ENCODE measurements around the gene LEFTY2. TPM values are rescaled to one million over a fixed set of nuclear protein-coding genes. Genes with fewer than 3 reads are reported as not detected.

The LEFTY2 gene
- polyA plus RNA-seq, 1 donor from 2014 or later, result not detected

- peak within 1 kb of the TSS; percentile 84 for H3K27ac ChIP-seq (ENCODE audit: low read length)
- H2AFZ ChIP-seq (ENCODE audit: low read depth, low read length), result peak within 1 kb of the TSS; percentile 91
- H4K20me1 ChIP-seq (ENCODE audit: insufficient read depth), result no peaks in the 10 kb centered on the region
- peak within 1 kb of the TSS; percentile 91 for H3K9ac ChIP-seq (ENCODE audit: low read length)
- H3K79me2 ChIP-seq (replicated peaks; ENCODE audit: insufficient read depth, low read length), result peaks cover 6% of the 10 kb centered on the region
- no peaks in the 10 kb centered on the region for H3K9me3 ChIP-seq (ENCODE audit: low read length)
- peak within 1 kb of the TSS; percentile 87 for H3K4me3 ChIP-seq (ENCODE audit: low read length)
- H3K4me2 ChIP-seq (ENCODE audit: low read length), result peak within 1 kb of the TSS; percentile 88
- H3K27me3 ChIP-seq (ENCODE audit: insufficient read depth, low read depth, low read length), result no peaks in the 10 kb centered on the region
- no peaks in the 10 kb centered on the region for H3F3A ChIP-seq (ENCODE audit: insufficient read depth, low read length, poor library complexity, severe bottlenecking)
- TF ChIP-seq, protein P1, sequence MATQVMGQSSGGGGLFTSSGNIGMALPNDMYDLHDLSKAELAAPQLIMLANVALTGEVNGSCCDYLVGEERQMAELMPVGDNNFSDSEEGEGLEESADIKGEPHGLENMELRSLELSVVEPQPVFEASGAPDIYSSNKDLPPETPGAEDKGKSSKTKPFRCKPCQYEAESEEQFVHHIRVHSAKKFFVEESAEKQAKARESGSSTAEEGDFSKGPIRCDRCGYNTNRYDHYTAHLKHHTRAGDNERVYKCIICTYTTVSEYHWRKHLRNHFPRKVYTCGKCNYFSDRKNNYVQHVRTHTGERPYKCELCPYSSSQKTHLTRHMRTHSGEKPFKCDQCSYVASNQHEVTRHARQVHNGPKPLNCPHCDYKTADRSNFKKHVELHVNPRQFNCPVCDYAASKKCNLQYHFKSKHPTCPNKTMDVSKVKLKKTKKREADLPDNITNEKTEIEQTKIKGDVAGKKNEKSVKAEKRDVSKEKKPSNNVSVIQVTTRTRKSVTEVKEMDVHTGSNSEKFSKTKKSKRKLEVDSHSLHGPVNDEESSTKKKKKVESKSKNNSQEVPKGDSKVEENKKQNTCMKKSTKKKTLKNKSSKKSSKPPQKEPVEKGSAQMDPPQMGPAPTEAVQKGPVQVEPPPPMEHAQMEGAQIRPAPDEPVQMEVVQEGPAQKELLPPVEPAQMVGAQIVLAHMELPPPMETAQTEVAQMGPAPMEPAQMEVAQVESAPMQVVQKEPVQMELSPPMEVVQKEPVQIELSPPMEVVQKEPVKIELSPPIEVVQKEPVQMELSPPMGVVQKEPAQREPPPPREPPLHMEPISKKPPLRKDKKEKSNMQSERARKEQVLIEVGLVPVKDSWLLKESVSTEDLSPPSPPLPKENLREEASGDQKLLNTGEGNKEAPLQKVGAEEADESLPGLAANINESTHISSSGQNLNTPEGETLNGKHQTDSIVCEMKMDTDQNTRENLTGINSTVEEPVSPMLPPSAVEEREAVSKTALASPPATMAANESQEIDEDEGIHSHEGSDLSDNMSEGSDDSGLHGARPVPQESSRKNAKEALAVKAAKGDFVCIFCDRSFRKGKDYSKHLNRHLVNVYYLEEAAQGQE (IDR thresholded peaks at IDR 0.05; ENCODE audit: borderline replicate concordance), result peak; percentile 82
- TF ChIP-seq RAD21 (conservative IDR thresholded peaks at IDR 0.05) (peak; percentile 50), MXI1 (conservative IDR thresholded peaks at IDR 0.05; ENCODE audit: poor library complexity, severe bottlenecking) (peak; percentile 92), CTCF (IDR thresholded peaks at IDR 0.05; ENCODE audit: poor library complexity, severe bottlenecking) (peak; percentile 30), EZH2 (IDR thresholded peaks at IDR 0.05; ENCODE audit: borderline replicate concordance, insufficient read depth, low read length, poor library complexity, severe bottlenecking) (no peak), POLR2AphosphoS5 (IDR thresholded peaks at IDR 0.05) (peak; percentile 93), TAF1 (IDR thresholded peaks at IDR 0.05; ENCODE audit: low read depth) (no peak), EP300 (conservative IDR thresholded peaks at IDR 0.05; ENCODE audit: poor library complexity, severe bottlenecking) (peak; percentile 42), SMC3 (conservative IDR thresholded peaks at IDR 0.05; ENCODE audit: poor library complexity) (peak; percentile 62)
- no peaks in the 10 kb centered on the region for H3K9me2 ChIP-seq (ENCODE audit: insufficient read depth, low read length)
- H3K36me3 ChIP-seq (ENCODE audit: insufficient read depth, low read length), result no peaks in the 10 kb centered on the region
Observed at GRCh38 chr1:225923692-225924555, 17.1 kb downstream of the LEFTY2 start, which contains the start of gene PYCR2. Gene PYCR2 (minus strand): TSS chr1:225924250. CDS start chr1:225924110, 140 bp downstream.

- Histone ChIP-seq H2AFZ (ENCODE audit: low read depth, low read length) (peak overlapping the region; percentile 91), H3K4me3 (ENCODE audit: low read length) (peak overlapping the region; percentile 87), H3K27me3 (ENCODE audit: insufficient read depth, low read depth, low read length) (no peaks in the 10 kb centered on the region), H3K9ac (ENCODE audit: low read length) (peak overlapping the region; percentile 91), H3K9me3 (ENCODE audit: low read length) (no peaks in the 10 kb centered on the region), H3K36me3 (ENCODE audit: insufficient read depth, low read length) (no peaks in the 10 kb centered on the region), H4K20me1 (ENCODE audit: insufficient read depth) (no peaks in the 10 kb centered on the region), H3K27ac (ENCODE audit: low read length) (peak overlapping the region; percentile 84), H3K79me2 (replicated peaks; ENCODE audit: insufficient read depth, low read length) (peaks cover 6% of the 10 kb centered on the region), H3K4me2 (ENCODE audit: low read length) (peak overlapping the region; percentile 88), H3F3A (ENCODE audit: insufficient read depth, low read length, poor library complexity, severe bottlenecking) (no peaks in the 10 kb centered on the region), H3K9me2 (ENCODE audit: insufficient read depth, low read length) (no peaks in the 10 kb centered on the region)
- TF ChIP-seq RAD21 (conservative IDR thresholded peaks at IDR 0.05) (no peak), CTCF (IDR thresholded peaks at IDR 0.05; ENCODE audit: poor library complexity, severe bottlenecking) (no peak), SMC3 (conservative IDR thresholded peaks at IDR 0.05; ENCODE audit: poor library complexity) (no peak), EZH2 (IDR thresholded peaks at IDR 0.05; ENCODE audit: borderline replicate concordance, insufficient read depth, low read length, poor library complexity, severe bottlenecking) (no peak), MXI1 (conservative IDR thresholded peaks at IDR 0.05; ENCODE audit: poor library complexity, severe bottlenecking) (no peak), EP300 (conservative IDR thresholded peaks at IDR 0.05; ENCODE audit: poor library complexity, severe bottlenecking) (no peak), POLR2AphosphoS5 (IDR thresholded peaks at IDR 0.05) (no peak), TAF1 (IDR thresholded peaks at IDR 0.05; ENCODE audit: low read depth) (no peak)
- TF ChIP-seq, protein P1 (IDR thresholded peaks at IDR 0.05; ENCODE audit: borderline replicate concordance), result no peak
Observed at GRCh38 chr1:225923381-225923691, 17.7 kb downstream of the LEFTY2 start.

Measured in neural cell (in vitro differentiated cells).